Karpas-422 (cell line): ENCODE measurements around the gene BOC. TPM values are rescaled to one million over a fixed set of nuclear protein-coding genes. Genes with fewer than 3 reads are reported as not detected.

Source experiments
- DNase-seq: peaks from one replicate; pipeline ENCODE4 v3.0.0-alpha.2; 2015
- H2AFZ ChIP-seq: fragments of 200-600 bp; sonication (generic); 2 replicates; pipeline ENCODE4 v1.6.1; 2014; ENCODE audit warnings: antibody characterized with exemption, low read length, mixed read lengths
- H3K27ac ChIP-seq: fragments of 200-600 bp; sonication (generic); 2 replicates; pipeline ENCODE4 v1.5.1; 2014; ENCODE audit warnings: mild to moderate bottlenecking, low read length, moderate library complexity
- H3K27me3 ChIP-seq: fragments of 200-600 bp; sonication (generic); 2 replicates; pipeline ENCODE4 v1.6.1; 2014; ENCODE audit warnings: low read length, mixed read lengths
- H3K36me3 ChIP-seq: fragments of 200-600 bp; sonication (generic); 2 replicates; pipeline ENCODE4 v1.6.1; 2014; ENCODE audit warnings: low read length, mixed read lengths; ENCODE audit not compliant: insufficient read depth
- H3K4me1 ChIP-seq: fragments of 200-600 bp; sonication (generic); 2 replicates; pipeline ENCODE4 v1.6.1; 2014; ENCODE audit warnings: mild to moderate bottlenecking, low read length, mixed read lengths
- H3K4me2 ChIP-seq: fragments of 200-600 bp; sonication (generic); 2 replicates; pipeline ENCODE4 v1.6.1; 2014; ENCODE audit warnings: low read length, low read depth, mild to moderate bottlenecking; ENCODE audit not compliant: poor library complexity, severe bottlenecking
- H3K4me3 ChIP-seq: fragments of 200-600 bp; sonication (generic); 2 replicates; pipeline ENCODE4 v1.5.1; 2014; ENCODE audit warnings: mild to moderate bottlenecking, antibody characterized with exemption, low read length, mixed read lengths
- H3K79me2 ChIP-seq: fragments of 200-600 bp; sonication (generic); 2 replicates; pipeline ENCODE4 v1.6.1; 2014; ENCODE audit warnings: mild to moderate bottlenecking, low read length, mixed read lengths
- H3K9ac ChIP-seq: fragments of 200-600 bp; sonication (generic); 2 replicates; pipeline ENCODE4 v1.6.0; 2014; ENCODE audit warnings: low read length
- H3K9me2 ChIP-seq: fragments of 200-600 bp; sonication (generic), shearing (Covaris generic); replicated peaks from 2 replicates; pipeline ENCODE4 v1.6.0; 2014; ENCODE audit warnings: mild to moderate bottlenecking, low read length, moderate library complexity; ENCODE audit not compliant: insufficient read depth
- H3K9me3 ChIP-seq: fragments of 300-700, 200-600 bp; sonication (generic); 2 replicates; pipeline ENCODE4 v1.6.1; 2014; ENCODE audit warnings: low read length, mixed read lengths
- H4K20me1 ChIP-seq: fragments of 200-600 bp; sonication (generic); 2 replicates; pipeline ENCODE4 v1.6.1; 2014; ENCODE audit warnings: mild to moderate bottlenecking, antibody characterized with exemption, low read length, low read depth; ENCODE audit not compliant: insufficient read depth
- total RNA-seq: library from RNA; depleted of rRNA; stranded (reverse); fragments of >200 nt; shearing (Covaris generic); gene quantifications from 2 replicates; pipeline ENCODE4 v1.2.3, GENCODE V29; 2014; ENCODE audit warnings: low replicate concordance

Gene BOC
- total RNA-seq, 1 experiment from 2014 or later: 0.04 TPM

DNA sequence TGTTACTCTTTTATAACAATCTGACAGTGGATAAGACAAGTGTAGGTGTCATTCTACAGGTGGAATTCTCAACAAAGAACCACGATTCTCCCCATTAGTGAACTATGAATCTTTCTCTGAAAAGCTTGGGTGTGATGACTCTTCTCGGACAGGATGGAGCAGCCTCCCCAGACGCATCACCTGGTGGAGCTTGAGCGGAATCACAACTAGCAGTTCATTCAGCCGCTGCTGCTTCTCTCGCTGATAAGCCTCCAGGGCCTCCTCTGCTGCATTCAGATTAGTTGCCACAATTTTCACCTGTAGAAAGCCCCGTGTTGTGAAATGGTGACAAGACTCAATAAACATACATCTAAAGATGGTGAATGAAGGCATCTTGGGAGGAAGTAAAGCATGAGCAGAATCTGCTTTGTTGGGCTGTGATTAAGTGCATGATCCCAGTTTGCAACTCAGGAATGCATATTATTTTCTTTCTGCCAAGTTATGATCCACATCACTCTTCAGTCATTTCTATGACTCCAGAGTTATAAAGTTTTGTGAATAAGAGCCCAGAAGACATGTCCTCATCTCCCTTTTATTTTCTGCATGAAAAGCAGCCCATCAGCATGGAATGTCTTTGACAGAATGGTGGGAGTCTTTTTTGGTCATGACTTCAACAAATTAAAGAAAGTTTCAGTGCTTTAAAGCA, 93.6 kb downstream of the BOC start:
- no peaks in the 10 kb centered on the region for H3K9me3 ChIP-seq
- H3K9ac ChIP-seq: no peak overlapping the region
- H4K20me1 ChIP-seq: no peaks in the 10 kb centered on the region
- H2AFZ ChIP-seq: no peak overlapping the region
- no peak overlapping the region for H3K4me3 ChIP-seq
- no peaks in the 10 kb centered on the region for H3K9me2 ChIP-seq
- H3K4me2 ChIP-seq: no peak overlapping the region
- H3K4me1 ChIP-seq: no peaks in the 10 kb centered on the region
- no peak overlapping the region for H3K27ac ChIP-seq
- H3K27me3 ChIP-seq: no peaks in the 10 kb centered on the region
- peaks cover 9% of the 10 kb centered on the region; the same call in 1 of the 2 replicates for H3K36me3 ChIP-seq
- no peak for DNase-seq
- H3K79me2 ChIP-seq: no peaks in the 10 kb centered on the region

DNA sequence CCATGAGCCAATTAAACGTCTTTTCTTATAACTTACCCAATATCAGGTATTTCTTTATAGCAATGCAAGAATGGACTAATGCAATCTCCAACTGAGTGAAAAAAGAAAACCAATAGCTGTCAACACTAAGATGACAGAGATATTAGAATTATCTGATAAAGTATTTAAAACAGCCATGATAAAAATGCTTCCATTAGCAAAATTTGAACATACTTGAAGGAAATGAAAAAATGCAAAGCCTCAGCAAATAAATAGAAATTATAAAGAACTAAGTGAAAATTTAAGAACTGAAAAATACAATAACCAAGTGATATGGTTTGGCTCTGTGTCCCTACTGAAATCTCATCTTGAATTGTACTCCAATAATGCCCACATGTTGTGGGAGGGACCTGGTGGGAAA, 99.6 kb downstream of the BOC start:
- no peak for DNase-seq
- no peak overlapping the region for H3K4me3 ChIP-seq
- peaks cover 11% of the 10 kb centered on the region for H3K9me3 ChIP-seq
- no peaks in the 10 kb centered on the region for H3K9me2 ChIP-seq
- no peaks in the 10 kb centered on the region for H3K4me1 ChIP-seq
- H3K27me3 ChIP-seq: no peaks in the 10 kb centered on the region
- H3K9ac ChIP-seq: no peak overlapping the region
- H2AFZ ChIP-seq: no peak overlapping the region
- no peaks in the 10 kb centered on the region for H3K79me2 ChIP-seq
- H4K20me1 ChIP-seq: no peaks in the 10 kb centered on the region
- peaks cover 20% of the 10 kb centered on the region for H3K36me3 ChIP-seq
- H3K27ac ChIP-seq: no peak overlapping the region
- no peak overlapping the region for H3K4me2 ChIP-seq

GRCh38 chr3:113312416-113312815, 101.1 kb downstream of the BOC start:
- H3K9ac ChIP-seq: no peak overlapping the region
- H3K9me3 ChIP-seq: peaks cover 19% of the 10 kb centered on the region
- H3K27ac ChIP-seq: no peak overlapping the region
- peaks cover 32% of the 10 kb centered on the region for H3K36me3 ChIP-seq
- H3K4me2 ChIP-seq: no peak overlapping the region
- H2AFZ ChIP-seq: no peak overlapping the region
- no peaks in the 10 kb centered on the region for H3K9me2 ChIP-seq
- no peak for DNase-seq
- H4K20me1 ChIP-seq: no peaks in the 10 kb centered on the region
- H3K27me3 ChIP-seq: no peaks in the 10 kb centered on the region
- no peak overlapping the region for H3K4me3 ChIP-seq
- H3K79me2 ChIP-seq: no peaks in the 10 kb centered on the region
- H3K4me1 ChIP-seq: no peaks in the 10 kb centered on the region

DNA sequence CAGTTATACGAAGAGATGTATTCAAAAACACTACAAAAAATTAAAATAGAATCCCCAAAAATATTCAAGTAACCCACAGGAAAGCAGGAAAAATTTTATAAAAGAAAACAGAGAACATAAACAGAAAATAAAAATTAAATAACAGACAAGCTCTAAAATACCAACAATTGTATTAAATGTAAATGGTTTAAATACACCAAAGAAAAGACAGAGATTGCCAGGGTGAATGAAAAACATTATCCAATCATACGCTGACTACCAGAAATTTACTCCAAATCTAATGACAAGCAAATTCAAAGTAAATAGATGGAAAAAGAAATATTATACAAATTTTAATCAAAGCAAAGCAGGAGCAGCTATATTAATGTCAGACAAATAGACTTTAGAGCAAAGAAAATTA, 103.6 kb downstream of the BOC start:
- Histone ChIP-seq H3K27ac (no peak overlapping the region), H3K9me2 (no peaks in the 10 kb centered on the region), H2AFZ (no peak overlapping the region), H3K9ac (no peak overlapping the region), H3K79me2 (no peaks in the 10 kb centered on the region), H3K9me3 (peaks cover 23% of the 10 kb centered on the region), H3K4me3 (no peak overlapping the region), H3K27me3 (no peaks in the 10 kb centered on the region), H3K4me2 (no peak overlapping the region), H3K36me3 (peaks cover 48% of the 10 kb centered on the region), H4K20me1 (no peaks in the 10 kb centered on the region), H3K4me1 (no peaks in the 10 kb centered on the region)
- DNase-seq: no peak

DNA sequence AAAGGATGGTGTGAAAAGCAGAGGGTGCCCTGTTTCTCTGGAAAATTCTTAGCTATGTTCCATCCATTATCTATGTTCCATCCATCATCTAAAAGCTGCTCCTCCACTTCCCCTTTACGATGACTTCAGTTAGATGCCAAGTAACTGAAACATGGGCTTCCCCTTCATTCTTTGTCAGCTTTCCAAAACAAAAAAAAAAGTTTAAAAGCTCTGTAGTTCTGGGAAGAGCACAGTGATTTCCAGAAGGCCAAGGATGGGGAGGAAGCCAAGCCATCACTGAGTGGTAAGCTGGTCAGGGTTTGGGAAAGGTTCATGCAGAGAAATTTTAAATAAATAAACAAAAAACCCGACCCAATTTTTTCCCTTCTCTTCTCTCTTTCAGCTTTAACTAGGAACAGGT, 118.4 kb downstream of the BOC start:
- no peak for DNase-seq
- Histone ChIP-seq H4K20me1 (no peaks in the 10 kb centered on the region), H3K27ac (no peak overlapping the region), H3K9me3 (no peaks in the 10 kb centered on the region), H3K27me3 (no peaks in the 10 kb centered on the region), H3K4me2 (no peak overlapping the region), H2AFZ (no peak overlapping the region), H3K79me2 (no peaks in the 10 kb centered on the region), H3K36me3 (peaks cover 12% of the 10 kb centered on the region), H3K4me1 (no peaks in the 10 kb centered on the region), H3K9me2 (no peaks in the 10 kb centered on the region), H3K4me3 (no peak overlapping the region), H3K9ac (no peak overlapping the region)

DNA sequence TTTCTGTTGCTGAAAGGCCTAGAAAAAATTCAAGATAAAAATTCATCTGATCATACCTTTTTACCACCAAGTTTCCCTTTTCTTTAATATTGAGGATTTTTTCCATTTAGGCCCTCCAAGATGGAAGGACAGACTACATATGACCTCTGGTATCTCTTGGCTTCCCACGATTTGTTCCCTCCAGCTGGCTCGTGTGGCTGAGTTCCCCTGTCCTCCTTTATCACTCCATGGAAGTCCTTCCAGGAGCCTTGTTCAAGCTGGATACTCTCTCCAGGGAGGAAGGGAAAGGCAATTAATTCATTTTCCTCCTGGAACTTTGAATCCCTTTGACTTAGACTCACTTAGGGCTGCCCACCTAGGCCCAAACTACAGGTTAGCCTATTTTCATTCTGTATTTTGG, 119.4 kb downstream of the BOC start:
- no peak overlapping the region for H3K4me3 ChIP-seq
- no peak for DNase-seq
- no peaks in the 10 kb centered on the region for H3K9me2 ChIP-seq
- H3K79me2 ChIP-seq: no peaks in the 10 kb centered on the region
- no peaks in the 10 kb centered on the region for H4K20me1 ChIP-seq
- H3K9ac ChIP-seq: no peak overlapping the region
- H3K4me1 ChIP-seq: no peaks in the 10 kb centered on the region
- H3K9me3 ChIP-seq: no peaks in the 10 kb centered on the region
- no peak overlapping the region for H3K4me2 ChIP-seq
- H3K27ac ChIP-seq: no peak overlapping the region
- no peaks in the 10 kb centered on the region for H3K27me3 ChIP-seq
- no peak overlapping the region for H2AFZ ChIP-seq
- H3K36me3 ChIP-seq: peaks cover 11% of the 10 kb centered on the region; the same call in 1 of the 2 replicates

GRCh38 chr3:113331187-113331586, 119.8 kb downstream of the BOC start:
- no peaks in the 10 kb centered on the region for H3K27me3 ChIP-seq
- no peaks in the 10 kb centered on the region for H3K9me2 ChIP-seq
- no peak overlapping the region for H3K4me3 ChIP-seq
- no peaks in the 10 kb centered on the region for H3K4me1 ChIP-seq
- H2AFZ ChIP-seq: no peak overlapping the region
- no peak overlapping the region for H3K27ac ChIP-seq
- no peaks in the 10 kb centered on the region for H3K79me2 ChIP-seq
- H3K4me2 ChIP-seq: no peak overlapping the region
- DNase-seq: no peak
- no peaks in the 10 kb centered on the region for H4K20me1 ChIP-seq
- no peak overlapping the region for H3K9ac ChIP-seq
- H3K9me3 ChIP-seq: no peaks in the 10 kb centered on the region
- H3K36me3 ChIP-seq: peaks cover 6% of the 10 kb centered on the region; the same call in 1 of the 2 replicates
